HL-60/S4 treated with retinoic acid at 250 ng/mL for 4 days and 3 days (cell line): Measurements from ENCODE around the gene PRKAR1B.

Experiments
- in situ Hi-C: fragments of 300-500 bp; cut with MboI; formaldehyde crosslinking; loops from 2 replicates; pipeline ENCODE4 v1.7.0; 2022; ENCODE audit warnings: low sequenced_read_pairs

The PRKAR1B gene

DNA sequence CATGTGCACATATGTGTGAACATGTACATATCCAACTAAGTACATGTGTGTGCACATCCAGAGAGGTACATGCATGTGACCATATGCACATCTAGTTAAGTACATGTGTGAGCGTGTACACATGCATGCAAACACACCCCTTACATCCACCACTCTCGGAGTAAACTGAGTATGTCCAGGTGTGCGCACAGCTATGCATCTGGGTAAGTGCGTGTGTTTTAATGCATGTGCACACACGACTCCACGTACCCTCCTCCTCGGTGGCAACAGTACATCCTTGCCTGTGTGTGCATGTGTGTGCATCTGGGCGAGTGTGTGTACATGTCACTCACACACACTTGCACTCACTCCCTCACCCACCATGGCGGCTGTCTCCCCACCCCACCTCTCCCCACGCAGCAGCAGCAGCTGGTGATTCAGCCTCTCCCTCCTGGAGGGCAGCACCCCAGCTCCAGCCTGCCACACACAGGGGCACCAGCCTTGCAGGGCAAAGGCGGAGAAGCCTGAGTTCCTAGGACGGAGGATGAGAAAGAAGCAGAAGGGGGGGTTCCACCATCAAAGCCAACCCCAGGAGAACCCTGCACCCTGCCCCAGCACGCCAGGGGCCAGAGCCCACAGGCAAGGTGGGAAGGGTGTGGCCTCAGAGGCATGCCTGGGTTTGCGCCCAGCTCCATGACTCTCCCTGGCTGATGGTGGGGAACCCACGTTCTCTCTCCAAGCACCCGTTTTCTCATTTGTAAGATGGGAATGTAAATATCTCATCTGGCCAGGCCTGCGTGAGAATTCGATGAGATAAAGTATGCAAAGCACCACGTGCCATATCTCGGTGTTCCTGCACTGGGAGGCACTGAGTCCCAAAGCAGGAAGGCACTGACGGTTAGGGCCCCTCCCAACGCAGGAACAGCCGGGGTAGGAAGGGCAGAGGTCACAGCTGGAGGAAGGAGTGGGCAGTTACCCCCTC lies 28.3 kb downstream of the PRKAR1B start:
- in situ Hi-C loops = no loop called here

DNA sequence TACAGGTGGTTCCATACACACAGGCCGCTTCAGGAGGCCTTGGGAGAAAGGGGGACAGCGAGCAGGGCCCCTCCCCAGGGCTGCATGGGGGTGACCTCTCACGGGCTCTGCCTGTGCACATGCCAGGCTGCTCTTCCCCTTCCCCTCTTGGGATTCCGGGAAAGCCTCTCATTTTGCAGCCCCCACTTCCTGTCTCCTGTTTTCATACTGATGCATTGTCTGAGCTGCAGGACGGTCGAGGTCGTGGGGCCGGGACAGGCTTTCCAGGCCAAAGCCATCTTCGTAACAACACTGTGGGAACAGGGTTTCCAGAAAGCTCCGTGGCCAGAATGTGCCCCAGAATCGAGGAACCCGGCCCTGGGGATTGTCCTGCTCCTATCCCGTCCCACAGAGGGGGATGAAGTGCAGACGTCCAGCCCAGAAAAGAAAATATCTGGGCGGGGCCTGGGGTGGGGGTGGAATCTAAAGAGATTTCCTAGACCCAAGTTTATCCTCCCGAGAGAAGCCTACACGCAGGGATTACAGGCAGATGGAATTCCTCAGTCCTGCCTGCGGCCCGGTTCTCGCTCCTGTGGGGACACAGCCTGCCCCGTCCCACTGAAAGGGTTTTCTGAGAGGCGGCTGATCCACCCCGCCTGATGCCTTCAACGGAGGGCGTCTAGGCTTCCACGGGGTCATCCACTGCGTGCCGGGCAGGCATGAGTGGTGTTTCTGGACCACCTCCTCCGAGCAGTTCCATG lies 30.1 kb downstream of the PRKAR1B start:
- in situ Hi-C loops = no loop called here

DNA sequence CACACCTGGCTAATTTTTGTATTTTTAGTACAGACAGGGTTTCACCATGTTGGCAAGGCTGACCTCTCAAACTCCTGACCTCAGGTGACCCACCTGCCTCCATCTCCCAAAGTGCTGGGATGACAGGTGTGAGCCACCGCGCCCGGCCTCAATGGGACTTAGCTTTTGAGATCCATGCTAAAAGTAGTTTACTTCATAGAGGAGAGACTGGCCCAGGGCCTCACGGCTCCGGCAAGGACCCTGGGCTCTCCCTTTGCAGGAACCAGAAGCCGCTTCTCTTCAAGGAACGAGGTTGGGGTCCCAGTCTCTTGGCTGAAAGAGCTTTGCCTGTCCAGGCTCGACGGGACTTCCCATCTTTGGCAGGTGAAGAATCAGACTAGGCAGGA lies 30.7 kb downstream of the PRKAR1B start:
- in situ Hi-C loops = no loop called here

DNA sequence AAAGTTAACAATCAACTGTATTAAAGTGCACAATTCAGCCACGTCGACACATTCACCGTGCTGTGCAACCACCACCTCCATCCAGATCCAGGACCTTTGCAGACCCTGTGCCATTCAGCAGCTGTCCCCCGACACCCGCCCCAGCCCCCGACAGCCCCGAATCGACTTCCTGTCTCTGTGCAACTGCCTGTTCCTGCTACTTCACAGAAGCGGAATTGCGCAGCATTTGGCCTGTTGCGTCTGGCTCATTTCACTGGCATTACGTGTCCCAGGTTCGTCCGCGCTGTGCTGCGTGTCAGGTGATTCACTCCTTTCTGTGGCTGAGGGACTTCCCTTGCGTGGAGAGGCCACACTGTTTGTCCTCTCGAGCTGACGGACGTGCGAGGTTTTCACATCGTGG lies 33.8 kb downstream of the PRKAR1B start:
- in situ Hi-C loops = no loop called here

DNA sequence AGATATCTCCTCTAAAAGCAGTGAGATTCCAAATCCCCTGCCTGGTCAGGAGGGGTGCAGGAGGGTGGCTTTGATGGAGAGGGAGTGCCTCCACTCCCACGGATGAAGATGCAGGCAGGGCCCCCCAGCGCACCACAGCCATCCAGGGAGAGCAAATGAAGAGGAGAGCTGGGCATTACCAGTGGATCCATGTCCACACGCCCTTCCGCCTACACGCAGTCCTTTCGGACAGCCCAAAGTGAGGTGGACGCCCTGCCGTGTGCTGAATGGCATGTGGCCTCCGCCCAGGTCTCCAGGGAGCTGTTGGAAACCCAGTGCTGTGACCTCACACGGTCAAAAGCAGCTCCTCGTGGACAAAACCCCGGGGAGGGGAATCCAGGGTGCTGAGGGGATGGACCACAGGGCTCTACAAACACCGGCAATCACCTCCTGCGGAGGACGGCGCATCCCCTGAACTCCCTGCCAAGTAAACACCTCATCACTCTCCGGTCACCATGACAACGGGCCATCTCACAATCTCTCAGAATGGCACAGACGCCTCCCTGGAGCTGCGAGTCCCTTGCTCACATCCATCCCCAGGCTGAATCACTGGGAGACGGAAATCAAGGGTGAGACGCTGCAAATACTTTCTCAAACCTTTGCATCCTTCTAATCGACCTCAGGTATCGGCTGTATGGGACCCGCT lies 35.6 kb downstream of the PRKAR1B start:
- in situ Hi-C loops = no loop called here

DNA sequence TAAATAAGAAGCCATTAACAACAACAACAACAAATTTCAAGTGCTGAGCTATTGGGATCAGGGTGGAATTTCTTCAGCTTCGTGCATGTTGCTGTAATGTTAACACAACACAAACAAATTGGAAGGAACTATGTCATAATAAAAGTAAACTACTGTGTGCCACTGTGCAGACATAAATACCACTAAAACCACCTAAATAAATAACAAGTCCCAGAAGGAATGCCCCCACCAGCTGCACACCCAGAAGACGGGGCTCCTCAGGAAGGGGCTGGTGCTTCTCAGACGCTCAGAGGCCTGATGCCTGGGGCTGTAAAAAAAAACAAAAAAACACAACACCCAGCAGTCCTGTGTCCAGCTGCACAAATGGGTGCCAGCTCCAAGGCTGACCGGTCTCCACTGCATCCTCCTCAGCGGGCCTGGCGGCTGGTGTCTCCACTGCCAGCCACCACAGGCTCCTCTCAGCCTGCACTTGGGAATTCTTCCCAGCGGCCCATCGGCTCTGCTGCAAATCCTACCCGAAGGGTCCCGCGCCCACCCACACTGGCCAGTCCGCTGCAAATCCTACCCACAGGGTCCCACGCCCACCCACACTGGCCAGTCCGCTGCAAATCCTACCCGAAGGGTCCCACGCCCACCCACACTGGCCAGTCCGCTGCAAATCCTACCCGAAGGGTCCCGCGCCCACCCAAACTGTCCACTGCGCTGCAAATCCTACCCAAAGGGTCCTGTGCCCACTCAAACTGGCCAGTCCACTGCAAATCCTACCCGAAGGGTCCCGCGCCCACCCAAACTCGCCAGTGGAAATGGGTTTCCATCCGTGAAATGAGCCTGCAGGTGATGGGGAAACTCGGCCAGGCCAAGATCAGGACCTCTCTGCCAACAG lies 36.4 kb downstream of the PRKAR1B start:
- in situ Hi-C loops = no loop called here

DNA sequence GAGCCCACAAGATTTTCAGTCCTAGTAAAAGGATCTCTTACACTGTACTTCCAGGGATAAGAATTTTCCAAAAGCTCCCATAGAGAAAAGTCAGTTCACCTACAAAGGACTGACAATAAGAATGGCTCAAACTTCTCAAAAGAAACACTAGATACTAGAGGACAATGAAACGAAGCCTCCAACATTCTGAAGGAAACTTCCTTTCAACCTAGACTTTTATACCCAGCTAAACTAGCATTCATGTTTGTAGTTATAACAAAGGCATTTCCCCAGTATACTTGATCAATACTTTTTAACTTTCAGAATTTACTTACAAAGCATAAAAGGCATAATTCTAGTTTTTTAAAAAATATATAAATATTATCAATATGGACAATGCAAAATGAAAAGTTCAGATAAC lies 41.5 kb downstream of the PRKAR1B start:
- in situ Hi-C loops = no loop called here

DNA sequence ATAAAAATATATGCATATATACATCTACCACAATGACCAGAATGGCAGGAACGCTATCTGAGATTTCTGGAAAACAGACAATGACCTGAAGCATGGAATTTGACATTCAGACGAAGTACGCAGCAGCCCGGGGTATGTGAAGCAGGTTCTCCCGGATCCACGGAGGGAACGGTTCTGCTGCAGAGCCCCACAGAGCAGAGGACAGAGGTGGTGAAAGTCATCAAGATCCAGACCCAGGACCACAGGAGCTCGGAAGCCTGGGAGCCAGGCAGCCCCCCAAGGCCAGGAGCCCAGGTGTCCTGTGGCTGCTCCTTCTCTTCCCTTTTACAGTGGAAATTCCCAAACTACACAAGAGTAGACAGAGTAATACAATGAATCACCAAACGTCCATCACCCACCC lies 42.7 kb downstream of the PRKAR1B start:
- in situ Hi-C loops = no loop called here

DNA sequence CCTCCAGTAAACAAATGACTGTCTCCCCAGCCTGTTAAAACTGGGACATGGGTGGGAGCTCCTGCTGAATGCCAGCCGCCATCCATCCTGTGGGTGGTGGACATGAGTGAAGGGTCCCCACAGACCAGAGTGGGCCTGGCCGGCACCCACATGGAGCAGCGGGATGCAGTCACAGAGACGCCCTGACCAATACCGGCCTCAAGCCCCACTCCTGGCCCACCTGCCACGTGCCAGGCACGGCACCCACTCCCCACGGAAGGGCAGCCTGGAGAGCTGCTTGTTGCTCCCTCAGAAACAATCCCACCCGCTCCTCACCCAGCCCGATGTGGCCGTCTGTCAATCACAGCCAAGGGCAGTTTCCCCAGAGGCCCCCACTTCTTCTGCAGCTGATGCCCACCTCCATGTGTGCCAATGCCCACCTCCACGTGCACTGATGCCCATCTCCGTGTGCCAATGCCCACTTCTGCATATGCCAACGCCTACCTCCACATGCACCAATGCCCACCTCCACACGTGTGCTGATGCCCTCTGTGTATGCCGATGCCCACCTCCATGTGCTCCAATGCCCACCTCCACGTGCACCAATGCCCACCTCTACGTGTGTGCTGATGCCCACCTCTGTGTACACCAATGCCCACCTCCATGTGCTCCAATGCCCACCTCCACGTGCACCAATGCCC lies 43.4 kb downstream of the PRKAR1B start:
- in situ Hi-C loops = no loop called here

DNA sequence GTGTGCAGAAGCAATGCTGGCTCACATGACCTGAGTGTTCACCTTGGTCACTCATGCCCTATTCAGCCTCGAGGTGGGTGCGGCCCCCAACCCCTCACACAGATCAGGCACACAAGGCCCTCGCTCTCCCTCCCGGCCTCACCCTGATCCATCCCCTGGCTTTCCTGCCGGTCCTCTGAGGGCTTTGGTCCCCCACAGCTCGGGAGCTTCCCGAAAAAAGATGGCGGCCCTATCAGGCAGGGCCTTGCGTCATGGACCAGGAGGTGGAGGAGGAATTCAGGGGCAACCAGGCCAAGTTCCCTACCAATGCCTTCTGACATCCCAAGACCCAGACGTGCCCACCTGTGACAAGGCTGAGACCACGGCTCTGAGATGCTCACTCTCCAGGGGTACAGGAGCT lies 44.3 kb downstream of the PRKAR1B start:
- in situ Hi-C loops = no loop called here

DNA sequence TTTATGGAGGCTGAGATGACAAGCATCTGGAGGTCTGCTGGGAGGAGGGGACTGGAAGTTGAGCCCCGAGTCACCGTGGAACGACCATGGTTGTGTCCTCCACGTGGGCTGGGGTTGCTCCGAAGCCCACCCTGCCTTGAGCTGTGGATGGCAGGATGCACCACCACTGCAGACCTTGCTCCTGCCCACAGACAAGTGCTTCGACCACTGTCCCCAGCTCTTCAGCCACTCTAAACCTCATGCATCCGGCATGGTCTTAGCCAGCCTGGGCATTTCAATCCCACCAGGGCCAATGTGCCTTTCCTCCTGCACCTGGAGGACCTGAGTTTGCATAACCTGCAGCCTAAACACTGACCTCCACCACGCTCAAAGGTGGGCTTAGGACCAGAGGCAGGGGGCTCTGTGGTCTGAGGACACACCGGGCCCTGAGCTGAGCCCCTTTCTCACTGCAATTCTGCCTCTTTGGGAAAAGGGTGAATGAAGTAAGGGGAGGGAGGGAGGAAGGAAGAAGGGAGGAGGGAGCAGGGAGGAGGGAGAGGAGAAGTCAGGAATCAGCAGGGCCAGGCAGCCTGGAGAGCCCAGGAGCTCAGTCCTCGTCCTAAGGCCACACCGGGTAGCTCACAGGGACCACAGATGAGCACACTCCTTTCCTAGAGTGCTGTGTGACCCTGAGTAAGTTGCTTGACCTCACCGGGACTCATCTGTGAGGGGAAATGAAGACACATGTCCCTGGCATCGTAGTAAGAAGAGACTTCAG lies 45.4 kb downstream of the PRKAR1B start:
- in situ Hi-C loops = no loop called here

DNA sequence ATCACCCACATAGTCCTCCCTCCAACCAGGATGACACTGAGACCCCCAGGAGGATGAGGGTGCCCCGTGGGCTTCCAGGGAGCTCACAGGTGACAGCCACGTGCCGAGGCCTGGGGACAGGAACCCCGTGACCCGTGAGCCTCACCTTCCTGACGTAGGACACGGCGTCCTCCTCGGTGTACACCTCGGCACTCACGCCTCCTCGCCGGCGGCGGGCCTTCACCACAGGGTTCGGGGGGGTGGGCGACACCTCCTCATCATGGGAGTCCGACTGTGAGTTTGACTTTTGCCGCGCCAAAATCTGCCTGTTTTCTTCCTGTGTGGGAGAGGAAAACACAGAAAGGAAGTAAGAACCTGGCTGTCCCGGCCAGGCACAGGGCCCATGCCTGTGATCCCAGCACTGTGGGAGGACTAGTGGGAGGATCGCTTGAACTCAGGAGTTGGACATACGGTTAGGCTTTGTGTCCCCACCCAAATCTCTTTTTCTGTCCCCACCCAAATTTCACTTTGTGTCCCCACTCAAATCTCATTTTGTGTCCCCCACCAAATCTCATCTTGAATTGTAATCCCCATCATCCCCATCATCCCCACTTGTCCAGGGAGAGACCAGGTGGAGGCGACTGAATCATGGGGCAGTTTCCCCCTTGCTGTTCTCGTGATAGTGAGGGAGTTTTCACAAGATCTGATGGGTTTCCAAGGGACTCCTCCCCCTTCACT lies 46.5 kb downstream of the PRKAR1B start:
- in situ Hi-C loops = no loop called here

DNA sequence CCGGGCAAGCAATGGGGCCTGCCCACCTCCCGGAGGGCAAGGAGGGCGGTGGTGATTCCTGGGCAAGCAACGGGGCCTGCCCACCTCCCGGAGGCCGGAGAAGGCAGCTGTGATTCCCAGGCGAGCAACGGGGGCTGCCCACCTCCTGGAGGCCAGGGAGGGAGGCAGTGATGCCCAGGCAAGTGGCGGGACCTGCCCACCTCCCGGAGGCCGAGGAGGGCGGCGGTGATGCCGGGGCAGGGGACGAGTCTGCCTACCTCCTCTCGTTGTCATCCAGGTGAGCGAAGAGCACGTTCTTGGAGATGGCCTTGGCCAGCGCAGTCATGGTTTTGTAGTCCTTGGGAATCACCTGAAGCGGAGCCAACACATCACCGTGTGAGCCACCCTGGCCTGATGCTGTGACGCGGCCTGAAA lies 50.1 kb downstream of the PRKAR1B start:
- in situ Hi-C loops = no loop called here

DNA sequence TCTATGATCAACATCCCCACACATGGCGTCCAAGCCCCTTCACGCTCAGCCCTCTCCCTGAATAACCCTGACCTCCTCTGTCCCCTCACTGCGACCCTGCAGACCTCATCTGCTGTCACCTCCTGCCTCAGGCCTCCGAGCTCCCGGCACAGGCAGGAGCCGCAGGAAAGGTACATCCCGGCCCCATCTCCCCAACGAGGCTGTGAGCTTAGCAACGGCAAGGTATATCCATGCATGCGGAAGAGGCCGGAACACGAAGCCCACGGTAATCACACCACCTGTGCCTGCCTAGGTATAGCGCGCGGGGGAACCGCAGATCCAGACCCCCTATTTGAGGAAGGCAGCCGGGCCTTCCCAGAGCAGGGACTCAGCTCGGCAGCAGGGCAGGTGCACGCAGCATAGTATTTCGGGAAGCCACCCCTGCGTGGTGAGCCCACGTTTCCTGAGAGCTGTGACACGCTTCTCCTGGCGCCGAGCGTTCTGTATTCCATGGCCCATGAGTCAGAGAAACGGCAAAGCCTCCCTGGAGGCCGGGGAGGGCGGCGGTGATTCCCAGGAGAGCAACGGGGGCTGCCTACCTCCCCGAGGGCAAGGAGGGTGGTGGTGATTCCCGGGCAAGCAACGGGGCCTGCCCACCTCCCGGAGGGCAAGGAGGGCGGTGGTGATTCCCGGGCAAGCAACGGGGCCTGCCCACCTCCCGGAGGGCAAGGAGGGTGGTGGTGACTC lies 50.7 kb downstream of the PRKAR1B start:
- in situ Hi-C loops = no loop called here

DNA sequence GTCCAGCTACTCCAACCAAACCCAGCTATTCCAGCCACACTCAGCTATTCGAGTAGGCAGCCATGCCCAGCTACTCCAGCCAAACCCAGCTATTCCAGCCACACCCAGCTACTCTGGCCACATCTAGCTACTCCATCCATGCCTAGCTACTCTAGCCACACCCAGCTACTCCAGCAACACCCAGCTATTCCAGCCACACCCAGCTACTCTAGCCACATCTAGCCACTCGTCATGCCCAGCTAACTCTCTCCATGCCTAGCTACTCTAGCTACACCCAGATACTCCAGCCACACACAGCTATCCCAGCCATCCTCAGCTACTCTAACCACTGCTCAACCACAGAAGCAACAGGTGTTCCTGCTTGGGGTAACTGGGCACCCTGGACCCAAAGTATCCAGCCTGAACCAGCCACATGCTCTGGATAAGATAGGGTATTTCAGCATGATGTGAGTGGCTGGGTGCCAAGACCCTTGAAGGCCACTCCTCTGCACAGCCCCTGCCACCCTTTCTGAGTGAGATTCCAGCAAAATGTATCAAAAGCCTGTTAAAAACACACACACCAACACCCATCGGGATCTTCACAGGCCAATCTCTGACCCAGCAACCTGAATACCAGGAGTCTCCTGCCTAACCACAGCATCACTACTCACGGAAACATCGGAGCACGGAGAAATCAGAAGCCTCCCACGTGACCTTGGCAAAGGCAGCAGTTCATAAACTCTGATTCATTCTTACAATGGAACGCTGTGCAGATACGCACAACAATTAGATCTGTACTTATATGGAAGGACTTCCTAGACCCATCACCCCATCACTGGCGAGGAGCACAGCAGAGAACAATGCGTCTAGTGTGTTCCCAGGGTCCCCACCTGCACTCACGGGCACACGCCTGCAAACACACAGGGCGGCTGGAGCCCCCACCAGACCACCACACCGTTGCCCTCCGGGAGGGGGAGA lies 52.3 kb downstream of the PRKAR1B start:
- in situ Hi-C loops = no loop called here

DNA sequence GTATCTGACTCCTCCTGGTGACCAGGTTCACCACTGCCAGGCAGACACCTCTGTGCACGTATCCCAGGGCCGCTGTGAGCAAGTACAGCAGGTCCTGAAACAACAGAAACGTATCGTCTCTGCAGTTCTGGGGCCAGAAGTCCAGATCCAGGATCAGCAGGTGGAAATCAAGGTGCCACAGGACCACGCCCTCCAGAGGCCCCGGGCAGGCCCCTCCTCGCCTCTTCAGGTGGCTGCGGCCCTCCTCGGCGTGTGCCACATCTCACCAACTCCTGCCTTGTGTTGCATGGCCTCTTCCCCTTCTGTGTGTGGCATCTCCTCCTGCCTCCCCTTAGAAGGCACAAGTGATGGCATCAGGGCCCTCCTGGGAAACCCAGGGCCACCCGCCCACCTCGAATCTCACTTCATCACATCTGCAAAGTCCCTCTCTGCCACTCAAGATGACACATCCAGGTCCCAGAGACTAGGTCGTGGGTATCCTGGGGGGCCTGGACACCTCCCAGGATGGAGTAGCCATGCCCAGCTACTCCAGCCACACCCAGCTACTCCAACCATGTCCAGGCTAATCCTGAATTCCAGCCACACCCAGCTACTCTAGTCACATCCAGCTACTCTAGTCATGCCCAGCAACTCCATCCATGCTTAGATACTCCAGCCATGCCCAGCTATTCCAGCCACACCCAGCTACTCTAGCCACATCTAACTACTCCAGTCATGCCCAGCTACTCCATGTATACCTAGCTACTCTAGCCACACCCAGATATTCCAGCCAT lies 53.2 kb downstream of the PRKAR1B start:
- in situ Hi-C loops = no loop called here
